Astrocyte (in vitro differentiated cells and primary cell): ENCODE data around the gene RNF166.

Experiments used
- EZH2 ChIP-seq: IDR thresholded peaks from 2 replicates; pipeline ENCODE4 v1.6.1; 2012; ENCODE audit warnings: mild to moderate bottlenecking, low read length, inconsistent platforms; ENCODE audit not compliant: insufficient read depth
- TF ChIP-seq, protein P1 (sequence below): IDR thresholded peaks from 2 replicates; pipeline ENCODE4 v1.5.1; 2011; ENCODE audit warnings: low read depth, mild to moderate bottlenecking, inconsistent platforms, low read length, moderate library complexity; ENCODE audit not compliant: insufficient read depth

DNA sequence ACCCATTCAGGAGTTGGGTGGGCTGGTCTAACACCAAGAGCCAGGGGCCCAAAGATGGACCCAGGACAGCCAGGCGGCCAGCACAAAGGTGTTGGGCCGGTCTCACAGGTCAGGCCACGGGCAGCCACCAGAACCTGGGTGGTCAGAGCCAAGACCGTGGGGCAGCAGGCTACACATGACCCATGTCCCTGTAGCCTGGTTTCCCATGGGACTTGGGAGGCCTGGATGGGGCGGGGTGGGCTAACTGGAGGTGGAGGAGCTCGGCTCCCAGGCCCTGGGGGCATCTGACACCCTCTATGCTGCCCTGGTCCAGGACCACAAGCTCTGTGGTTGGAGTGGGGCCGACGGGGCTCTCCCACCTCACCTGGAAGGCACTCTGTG lies 17.3 kb upstream of the RNF166 start:
- TF ChIP-seq, protein P1, sequence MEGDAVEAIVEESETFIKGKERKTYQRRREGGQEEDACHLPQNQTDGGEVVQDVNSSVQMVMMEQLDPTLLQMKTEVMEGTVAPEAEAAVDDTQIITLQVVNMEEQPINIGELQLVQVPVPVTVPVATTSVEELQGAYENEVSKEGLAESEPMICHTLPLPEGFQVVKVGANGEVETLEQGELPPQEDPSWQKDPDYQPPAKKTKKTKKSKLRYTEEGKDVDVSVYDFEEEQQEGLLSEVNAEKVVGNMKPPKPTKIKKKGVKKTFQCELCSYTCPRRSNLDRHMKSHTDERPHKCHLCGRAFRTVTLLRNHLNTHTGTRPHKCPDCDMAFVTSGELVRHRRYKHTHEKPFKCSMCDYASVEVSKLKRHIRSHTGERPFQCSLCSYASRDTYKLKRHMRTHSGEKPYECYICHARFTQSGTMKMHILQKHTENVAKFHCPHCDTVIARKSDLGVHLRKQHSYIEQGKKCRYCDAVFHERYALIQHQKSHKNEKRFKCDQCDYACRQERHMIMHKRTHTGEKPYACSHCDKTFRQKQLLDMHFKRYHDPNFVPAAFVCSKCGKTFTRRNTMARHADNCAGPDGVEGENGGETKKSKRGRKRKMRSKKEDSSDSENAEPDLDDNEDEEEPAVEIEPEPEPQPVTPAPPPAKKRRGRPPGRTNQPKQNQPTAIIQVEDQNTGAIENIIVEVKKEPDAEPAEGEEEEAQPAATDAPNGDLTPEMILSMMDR = no peak
- no peak for TF ChIP-seq EZH2
